ENCODE results near the gene PPT2. TPM values are rescaled to one million over a fixed set of nuclear protein-coding genes. Genes with fewer than 3 reads are reported as not detected.
"Not testable (repeated sequence)": the region's sequence is repeated elsewhere in the genome, so short reads cannot be mapped to it uniquely, and the experiment has no call there.

The PPT2 gene
- total RNA-seq, 2 donors from 2014 or later, result 18.6 to 32.9 TPM

DNA sequence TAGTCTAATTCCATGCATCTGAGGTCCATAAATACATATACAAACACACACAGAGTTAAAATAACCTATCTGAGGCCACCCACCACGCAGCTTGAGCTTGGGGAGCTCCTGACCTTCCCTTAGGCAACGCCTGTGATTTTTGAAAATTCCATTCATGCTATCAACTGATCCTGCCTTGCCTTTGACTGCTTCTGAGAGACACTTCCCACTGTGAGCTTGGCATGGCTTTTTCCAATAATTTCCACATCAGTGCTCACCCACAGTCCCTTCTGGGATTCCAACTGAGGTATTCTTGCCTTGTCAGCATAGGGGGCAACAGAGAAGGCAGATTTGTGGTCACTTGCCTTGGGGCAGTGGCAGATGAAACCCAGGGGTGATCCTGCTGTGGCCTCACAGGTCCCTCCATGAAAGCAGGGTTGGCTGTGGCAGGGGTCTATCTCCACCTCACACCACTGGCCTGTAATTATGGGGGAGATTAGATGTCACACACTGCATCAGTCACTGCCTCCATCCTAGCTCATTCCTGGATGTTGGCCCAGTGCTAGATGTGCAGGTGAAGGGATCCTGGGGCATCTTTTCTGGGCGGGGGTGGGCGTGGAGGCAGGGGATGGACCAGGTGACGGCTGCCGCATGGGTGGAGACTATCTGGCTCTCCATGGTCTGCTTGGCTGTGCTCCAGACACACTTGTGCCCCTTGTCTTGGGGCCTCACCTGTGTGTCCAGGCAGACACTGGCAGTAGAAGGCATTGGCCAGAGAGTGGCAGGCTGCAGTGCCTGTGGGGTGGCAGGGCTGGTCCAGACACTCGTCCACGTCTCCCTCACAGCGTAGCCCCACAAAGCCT lies 49.7 kb downstream of the PPT2 start:
- no peak overlapping the region for H3K27ac ChIP-seq
- H3K27me3 ChIP-seq (replicated peaks; ENCODE audit: insufficient read depth), result no peaks in the 10 kb centered on the region

DNA sequence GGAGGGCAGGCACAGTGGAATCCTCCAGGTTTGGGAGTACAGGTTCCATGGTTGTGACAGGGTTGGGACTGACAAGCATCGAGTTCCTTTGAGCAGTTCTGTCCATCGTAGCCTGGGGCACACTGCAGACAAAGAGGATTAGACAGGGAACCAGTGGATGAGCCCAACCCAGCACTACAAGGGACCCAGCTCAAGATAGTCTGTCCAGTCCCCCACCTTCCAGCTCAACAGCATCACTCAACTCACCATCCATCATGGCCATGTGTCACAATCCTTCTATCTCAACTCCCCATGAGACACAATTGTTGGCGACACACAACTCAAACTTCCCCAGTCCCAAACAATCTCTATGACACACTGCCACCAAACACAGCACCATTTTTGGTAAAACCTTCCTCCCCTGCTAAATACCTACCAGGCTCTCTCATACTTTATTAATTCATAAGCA lies 50.4 kb downstream of the PPT2 start:
- intact Hi-C loops (cut with DNase I), result no loop called here
- no peak overlapping the region for H3K27ac ChIP-seq
- TF ChIP-seq POLR2AphosphoS5 (IDR thresholded peaks at IDR 0.05), result no peak
- no peak for TF ChIP-seq POLR2A (IDR thresholded peaks at IDR 0.05)
- TF ChIP-seq, protein P1, sequence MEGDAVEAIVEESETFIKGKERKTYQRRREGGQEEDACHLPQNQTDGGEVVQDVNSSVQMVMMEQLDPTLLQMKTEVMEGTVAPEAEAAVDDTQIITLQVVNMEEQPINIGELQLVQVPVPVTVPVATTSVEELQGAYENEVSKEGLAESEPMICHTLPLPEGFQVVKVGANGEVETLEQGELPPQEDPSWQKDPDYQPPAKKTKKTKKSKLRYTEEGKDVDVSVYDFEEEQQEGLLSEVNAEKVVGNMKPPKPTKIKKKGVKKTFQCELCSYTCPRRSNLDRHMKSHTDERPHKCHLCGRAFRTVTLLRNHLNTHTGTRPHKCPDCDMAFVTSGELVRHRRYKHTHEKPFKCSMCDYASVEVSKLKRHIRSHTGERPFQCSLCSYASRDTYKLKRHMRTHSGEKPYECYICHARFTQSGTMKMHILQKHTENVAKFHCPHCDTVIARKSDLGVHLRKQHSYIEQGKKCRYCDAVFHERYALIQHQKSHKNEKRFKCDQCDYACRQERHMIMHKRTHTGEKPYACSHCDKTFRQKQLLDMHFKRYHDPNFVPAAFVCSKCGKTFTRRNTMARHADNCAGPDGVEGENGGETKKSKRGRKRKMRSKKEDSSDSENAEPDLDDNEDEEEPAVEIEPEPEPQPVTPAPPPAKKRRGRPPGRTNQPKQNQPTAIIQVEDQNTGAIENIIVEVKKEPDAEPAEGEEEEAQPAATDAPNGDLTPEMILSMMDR (IDR thresholded peaks at IDR 0.05), result no peak

More for the DNA sequence above, 49.7 kb downstream of the PPT2 start:
- Histone ChIP-seq H3K9me3 (no peaks in the 10 kb centered on the region), H3K4me1 (replicated peaks) (no peaks in the 10 kb centered on the region), H3K36me3 (no peaks in the 10 kb centered on the region), H3K4me3 (no peak overlapping the region)
- intact Hi-C loops (cut with DNase I), result no loop called here
- TF ChIP-seq POLR2A (IDR thresholded peaks at IDR 0.05), result no peak
- TF ChIP-seq, protein P1 (IDR thresholded peaks at IDR 0.05), result no peak
- TF ChIP-seq POLR2AphosphoS5 (IDR thresholded peaks at IDR 0.05), result no peak
- WGBS, result 84% methylated on average over 9 of the region's 9 CpGs
- DNase-seq (ENCODE audit: low spot score), result no peak

DNA sequence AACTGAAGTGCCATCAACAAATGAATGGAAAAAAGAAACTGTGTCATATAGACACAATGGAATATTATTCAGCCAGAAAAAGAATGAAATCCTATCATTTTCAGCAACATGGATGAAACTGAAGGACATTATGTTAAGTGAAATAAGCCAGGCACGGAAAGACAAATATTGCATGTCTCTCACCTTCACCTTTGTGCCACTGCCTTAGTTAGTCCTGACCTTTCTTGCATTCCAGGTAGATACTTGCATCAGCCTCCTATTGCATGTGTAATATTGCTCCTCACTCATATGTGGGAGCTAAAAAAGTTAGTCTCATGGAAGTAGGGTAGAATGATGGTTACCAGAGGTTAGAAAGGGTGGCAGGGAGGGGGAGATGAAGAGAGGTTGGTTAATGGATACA lies 55.1 kb downstream of the PPT2 start:
- 88% methylated on average over 1 of the region's 1 CpG for WGBS
- TF ChIP-seq, protein P1 (IDR thresholded peaks at IDR 0.05), result no peak
- TF ChIP-seq POLR2AphosphoS5 (IDR thresholded peaks at IDR 0.05), result no peak
- TF ChIP-seq POLR2A (IDR thresholded peaks at IDR 0.05), result no peak
- no peak for DNase-seq (ENCODE audit: low spot score)
- Histone ChIP-seq H3K4me3 (no peak overlapping the region), H3K9me3 (no peaks in the 10 kb centered on the region), H3K4me1 (replicated peaks) (no peaks in the 10 kb centered on the region), H3K27me3 (replicated peaks; ENCODE audit: insufficient read depth) (no peaks in the 10 kb centered on the region), H3K36me3 (no peaks in the 10 kb centered on the region), H3K27ac (no peak overlapping the region)
- intact Hi-C loops (cut with DNase I), result no loop called here

More for the DNA sequence above, 50.4 kb downstream of the PPT2 start:
- DNase-seq (ENCODE audit: low spot score), result no peak
- Histone ChIP-seq H3K4me3 (no peak overlapping the region), H3K36me3 (no peaks in the 10 kb centered on the region), H3K9me3 (no peaks in the 10 kb centered on the region), H3K4me1 (replicated peaks) (no peaks in the 10 kb centered on the region), H3K27me3 (replicated peaks; ENCODE audit: insufficient read depth) (no peaks in the 10 kb centered on the region)
- 82% methylated on average over 3 of the region's 3 CpGs for WGBS

DNA sequence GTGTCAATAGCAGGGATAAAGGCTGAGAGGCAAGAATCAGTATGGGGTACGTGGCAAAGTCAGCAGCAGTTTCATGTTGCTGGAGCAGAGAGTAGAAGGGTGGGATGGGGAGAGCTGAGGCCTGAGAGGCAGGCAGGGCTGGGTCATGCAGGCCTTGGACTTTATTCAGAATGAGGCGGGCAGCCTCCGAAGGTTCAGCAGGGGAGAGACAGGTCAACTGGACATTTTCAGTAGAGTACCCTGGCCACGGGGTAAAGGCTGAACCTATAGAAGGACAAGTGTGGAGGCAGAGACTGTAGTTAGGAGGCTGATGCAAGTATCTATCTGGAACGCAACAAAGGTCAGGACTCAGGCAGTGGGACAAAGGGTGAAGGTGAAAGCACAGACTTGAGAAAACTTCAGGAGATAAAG lies 56.3 kb downstream of the PPT2 start:
- 88% methylated on average over 5 of the region's 5 CpGs for WGBS
- intact Hi-C loops (cut with DNase I), result no loop called here
- no peak for DNase-seq (ENCODE audit: low spot score)
- no peaks in the 10 kb centered on the region for H3K27me3 ChIP-seq (replicated peaks; ENCODE audit: insufficient read depth)
- H3K27ac ChIP-seq, result no peak overlapping the region
- no peak overlapping the region for H3K4me3 ChIP-seq
- H3K36me3 ChIP-seq, result no peaks in the 10 kb centered on the region
- no peaks in the 10 kb centered on the region for H3K9me3 ChIP-seq
- TF ChIP-seq POLR2A (IDR thresholded peaks at IDR 0.05) (no peak), POLR2AphosphoS5 (IDR thresholded peaks at IDR 0.05) (no peak)
- TF ChIP-seq, protein P1 (IDR thresholded peaks at IDR 0.05), result no peak
- H3K4me1 ChIP-seq (replicated peaks), result no peaks in the 10 kb centered on the region

DNA sequence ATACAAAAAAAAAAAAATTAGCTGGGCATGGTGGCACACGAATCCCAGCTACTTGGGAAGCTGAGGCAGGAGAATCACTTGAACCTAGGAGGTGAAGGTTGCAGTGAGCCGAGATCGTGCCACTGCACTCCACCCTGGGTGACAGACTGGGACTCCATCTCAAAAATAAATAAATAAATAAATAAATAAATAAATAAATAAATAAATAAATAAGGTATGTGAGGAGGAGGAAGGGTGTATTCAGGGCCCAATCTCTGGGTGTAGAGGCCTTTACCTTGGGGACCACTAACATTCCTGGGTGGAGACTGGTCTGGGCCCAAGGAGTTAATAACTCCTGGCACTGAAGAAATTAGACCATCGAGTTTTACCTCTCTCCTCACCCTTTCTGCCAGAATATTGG lies 57.5 kb downstream of the PPT2 start:
- H3K27ac ChIP-seq; H3K36me3 ChIP-seq; H3K27me3 ChIP-seq (replicated peaks; ENCODE audit: insufficient read depth); intact Hi-C loops (cut with DNase I); H3K4me3 ChIP-seq; H3K9me3 ChIP-seq; H3K4me1 ChIP-seq (replicated peaks); DNase-seq (ENCODE audit: low spot score): not testable (repeated sequence)
- 83% methylated on average over 4 of the region's 4 CpGs for WGBS

Data from prostate gland (tissue), 2 donors.